GM12878 (cell line): ENCODE results near the gene POP5. TPM values are rescaled to one million over a fixed set of nuclear protein-coding genes. Genes with fewer than 3 reads are reported as not detected.

Source experiments
- ATAC-seq: fragments of 200-7000 bp; cut with Tn5 transposase; 3 replicates; pipeline ENCODE4 v1.9.1; 2020; ENCODE audit warnings: mild to moderate bottlenecking, moderate library complexity
- BruUV-seq: library from RNA; stranded (reverse); fragments of 400-500 nt; replicated peaks from 2 replicates; lab custom pipeline; 2021; lab: Mats Ljungman, UMichigan
- CTCF ChIA-PET: fragments of 300-600 bp; sonication (Branson Sonifier 250); formaldehyde crosslinking; extraction: SDS; loops from one replicate; lab custom pipeline; 2021; ENCODE audit warnings: inconsistent platforms; lab: Yijun Ruan, JAX
- POLR2A ChIA-PET: fragments of 350-600 bp; formaldehyde crosslinking; extraction: SDS; loops from one replicate; lab custom pipeline; 2021; ENCODE audit warnings: inconsistent platforms; lab: Charles Lee
- RAD21 ChIA-PET: fragments of 300-600 bp; sonication (Branson Sonifier 250); formaldehyde crosslinking; loops from one replicate; lab custom pipeline; 2023; ENCODE audit warnings: antibody characterized with exemption; ENCODE audit not compliant: unreplicated experiment; lab: Charles Lee
- SMC1A ChIA-PET: fragments of 300-600 bp; sonication (Branson Sonifier 250); formaldehyde crosslinking; loops from one replicate; lab custom pipeline; 2023; ENCODE audit not compliant: unreplicated experiment, uncharacterized antibody; lab: Charles Lee
- DNase-seq: peaks from one replicate; pipeline ENCODE4 v3.0.0-alpha.2; 2011; ENCODE audit warnings: low read depth, low spot score
- FAIRE-seq: peaks from 3 replicates; lab custom pipeline; 2011; peaks lifted over from hg19 to GRCh38; lab: Jason Lieb, UNC
- H2AFZ ChIP-seq: 2 replicates; pipeline ENCODE4 v1.6.0; 2011; ENCODE audit warnings: low read depth, low read length, control low read depth; ENCODE audit not compliant: control insufficient read depth
- H3K27ac ChIP-seq: 2 replicates; pipeline ENCODE4 v1.5.1; 2011; ENCODE audit warnings: control low read depth; ENCODE audit not compliant: control insufficient read depth, insufficient read depth
- H3K27me3 ChIP-seq, 2 experiments: replicated peaks in 1 of 2; 2 replicates each; pipeline versions ENCODE4 v1.6.0 to v1.6.1; 2011; ENCODE audit warnings: low read length in 1 of 2; ENCODE audit not compliant: control insufficient read depth in 2 of 2, insufficient read depth in 2 of 2
- H3K36me3 ChIP-seq, 2 experiments: 2 replicates each; pipeline ENCODE4 v1.5.1; 2011; ENCODE audit warnings: low read length in 1 of 2; ENCODE audit not compliant: control insufficient read depth in 2 of 2, insufficient read depth in 2 of 2
- H3K4me1 ChIP-seq: 2 replicates; pipeline ENCODE4 v1.6.1; 2011; ENCODE audit warnings: mild to moderate bottlenecking, low read length, moderate library complexity, mixed read lengths; ENCODE audit not compliant: control insufficient read depth, insufficient read depth
- H3K4me2 ChIP-seq: 2 replicates; pipeline ENCODE4 v1.6.0; 2011; ENCODE audit warnings: control low read depth; ENCODE audit not compliant: control insufficient read depth, insufficient read depth
- H3K4me3 ChIP-seq: fragments of 200-600 bp; sonication (generic); 2 replicates; pipeline ENCODE4 v1.5.1; 2016
- H3K79me2 ChIP-seq: 2 replicates; pipeline ENCODE4 v1.6.0; 2011; ENCODE audit warnings: low read length; ENCODE audit not compliant: control insufficient read depth, insufficient read depth
- H3K9ac ChIP-seq: 2 replicates; pipeline ENCODE4 v1.8.0; 2011; ENCODE audit warnings: low read length, control low read depth, mixed read lengths; ENCODE audit not compliant: control insufficient read depth, insufficient read depth
- H3K9me3 ChIP-seq: replicated peaks from 3 replicates; pipeline ENCODE4 v1.5.1; 2011; ENCODE audit warnings: mild to moderate bottlenecking, low read length; ENCODE audit not compliant: control insufficient read depth, insufficient read depth
- H4K20me1 ChIP-seq: 2 replicates; pipeline ENCODE4 v1.6.0; 2011; ENCODE audit not compliant: control insufficient read depth, insufficient read depth
- CEBPB ChIP-seq, 2 experiments: fragments of 150-350 bp in 1 of 2; IDR thresholded peaks; 2 replicates each; pipeline ENCODE4 v1.6.1; 2012 to 2014; ENCODE audit warnings: low read depth in 2 of 2, low read length in 2 of 2, borderline replicate concordance in 1 of 2, inconsistent platforms in 1 of 2
- EED ChIP-seq: sonication (generic); IDR thresholded peaks from 2 replicates; pipeline ENCODE4 v1.6.1; 2016; ENCODE audit warnings: antibody characterized with exemption, low read depth
- KLF5 ChIP-seq: fragments of 450-650 bp; IDR thresholded peaks from 2 replicates; pipeline ENCODE4 v1.6.1; 2014; ENCODE audit warnings: mild to moderate bottlenecking; ENCODE audit not compliant: partially characterized antibody
- LARP7 ChIP-seq: fragments of 450-650 bp; IDR thresholded peaks from 2 replicates; pipeline ENCODE4 v1.6.1; 2017; ENCODE audit warnings: mild to moderate bottlenecking
- MYC ChIP-seq: IDR thresholded peaks from 2 replicates; pipeline ENCODE4 v1.6.1; 2011; ENCODE audit warnings: mild to moderate bottlenecking, low read length, moderate library complexity, inconsistent platforms; ENCODE audit not compliant: insufficient read depth, insufficient replicate concordance, insufficient read length, severe bottlenecking
- RFX5 ChIP-seq: IDR thresholded peaks from 2 replicates; pipeline ENCODE4 v1.6.1; 2011; ENCODE audit warnings: low read depth, low read length, improper control_type of control experiment
- RUNX3 ChIP-seq: IDR thresholded peaks from 2 replicates; pipeline ENCODE4 v1.6.1; 2012; ENCODE audit warnings: low read length, inconsistent platforms
- SKIL ChIP-seq: fragments of 450-650 bp; IDR thresholded peaks from 2 replicates; pipeline ENCODE4 v1.6.1; 2017; ENCODE audit warnings: mild to moderate bottlenecking, low read depth, inconsistent platforms; ENCODE audit not compliant: poor library complexity, severe bottlenecking
- SMAD5 ChIP-seq: IDR thresholded peaks from 2 replicates; pipeline ENCODE4 v1.6.1; 2016; ENCODE audit warnings: antibody characterized with exemption, low read depth
- TBL1XR1 ChIP-seq: IDR thresholded peaks from 2 replicates; pipeline ENCODE4 v1.6.1; 2012; ENCODE audit warnings: low read depth, low read length, improper control_type of control experiment
- TCF3 ChIP-seq: IDR thresholded peaks from 2 replicates; pipeline ENCODE4 v1.6.1; 2012; ENCODE audit warnings: low read depth, mild to moderate bottlenecking, low read length, borderline replicate concordance; ENCODE audit not compliant: insufficient read depth
- ZBED1 ChIP-seq: IDR thresholded peaks from 2 replicates; pipeline ENCODE4 v1.6.1; 2016; ENCODE audit warnings: borderline replicate concordance
- ZNF592 ChIP-seq: fragments of 450-650 bp; IDR thresholded peaks from 2 replicates; pipeline ENCODE4 v1.6.1; 2017; ENCODE audit warnings: mild to moderate bottlenecking, moderate library complexity
- WGBS: methylation state at CpG from one replicate; pipeline ENCODE4 v1.1.6; 2016; ENCODE audit warnings: low lambda C conversion rate; ENCODE audit not compliant: insufficient replicate concordance, insufficient coverage; ENCODE audit errors: missing lambda C conversion rate; 5-methylcytosine and 5-hydroxymethylcytosine counted together
- in situ Hi-C: fragments of 300-500 bp; cut with MboI; formaldehyde crosslinking; loops from 9 replicates; pipeline ENCODE4 v1.14.3; 2018; ENCODE audit warnings: mixed read lengths
- intact Hi-C: fragments of 100-400 bp; cut with micrococcal nuclease; formaldehyde crosslinking; loops from one replicate; pipeline ENCODE4 v1.14.2; 2022; ENCODE audit not compliant: unreplicated experiment
- polyA plus RNA-seq, 11 experiments: library from polyadenylated mRNA; depleted of rRNA in 4 of 11; unstranded in 6 of 11; stranded (reverse) in 5 of 11; fragments of >200 nt; fragmentation: Nextera tagmentation in 4 of 11; fragmentation: Illumina TruSeq in 1 of 11; extraction: Ambion mirVana in 4 of 11; extraction: Trizol in 1 of 11; gene quantifications; 1 replicate in 1 of 11; 2 replicates in 10 of 11; pipeline versions ENCODE4 v1.2.1 to v1.2.3, GENCODE V29; 2011 to 2016; ENCODE audit warnings: inconsistent platforms in 2 of 11, missing spikeins in 2 of 11, low read depth in 1 of 11
- total RNA-seq, 4 experiments: library from RNA; depleted of rRNA in 3 of 4; stranded (reverse); fragments of >200 nt in 3 of 4; fragmentation: Illumina TruSeq in 1 of 4; extraction: Trizol in 1 of 4; gene quantifications; 2 replicates each; pipeline versions ENCODE4 v1.2.1 to v1.2.3, GENCODE V29; 2013 to 2021

Gene POP5
- total and polyA plus RNA-seq, 10 of the 15 experiments (the other 5 are each of a cell fraction or from before 2014, with no cell fraction given), result 50.3 to 234 (median 83.7) TPM

GRCh38 chr12:120540445-120540844, 40.8 kb downstream of the POP5 start:
- no peak for ATAC-seq
- CTCF ChIA-PET, result no interaction called here

More at GRCh38 chr12:120540445-120540844, 40.8 kb downstream of the POP5 start:
- ChIA-PET POLR2A (interaction anchor here (0.7 kb wide), 1 partner anchor 65 kb away, joined by 3 read pairs; no protein-coding TSS in a partner anchor), SMC1A (no interaction called here), RAD21 (interaction anchor here (0.7 kb wide), 1 partner anchor 82 kb away, joined by 3 read pairs; no protein-coding TSS in a partner anchor)
- no peak overlapping the region for H3K27ac ChIP-seq
- peaks cover 21% of the 10 kb centered on the region for H3K4me1 ChIP-seq
- H3K27me3 ChIP-seq, result no peaks in the 10 kb centered on the region
- no peak overlapping the region for H2AFZ ChIP-seq
- FAIRE-seq, result no peak
- peaks cover 5% of the 10 kb centered on the region; the same call in 1 of the 2 replicates for H4K20me1 ChIP-seq
- H3K9ac ChIP-seq, result no peak overlapping the region
- H3K79me2 ChIP-seq, result peaks cover 77% of the 10 kb centered on the region
- intact Hi-C loops, result no loop called here
- in situ Hi-C loops, result no loop called here
- WGBS, result 52% methylated on average over 3 of the region's 3 CpGs
- no peak overlapping the region for H3K4me3 ChIP-seq
- H3K4me2 ChIP-seq, result no peak overlapping the region
- no peak for DNase-seq
- H3K36me3 ChIP-seq, result peaks cover 3 to 21% of the 10 kb centered on the region in 2 experiments
- no peaks in the 10 kb centered on the region for H3K9me3 ChIP-seq
- BruUV-seq, result no TSS peak
- TF ChIP-seq SKIL, result no peak
- no peak for TF ChIP-seq ZBED1
- no peak for TF ChIP-seq CEBPB (IDR thresholded peaks at IDR 0.05; ENCODE audit: borderline replicate concordance in 1 of 2, low read depth in 2 of 2, low read length in 2 of 2)
- no peak for TF ChIP-seq TBL1XR1
- no peak for TF ChIP-seq RUNX3
- TF ChIP-seq EED, result no peak
- TF ChIP-seq MYC, result no peak
- TF ChIP-seq SMAD5, result no peak
- no peak for TF ChIP-seq ZNF592
- TF ChIP-seq LARP7, result no peak
- TF ChIP-seq KLF5, result no peak
- TF ChIP-seq TCF3, result no peak
- no peak for TF ChIP-seq RFX5
